ENCODE results near the gene HMCN2.

Gene HMCN2

DNA sequence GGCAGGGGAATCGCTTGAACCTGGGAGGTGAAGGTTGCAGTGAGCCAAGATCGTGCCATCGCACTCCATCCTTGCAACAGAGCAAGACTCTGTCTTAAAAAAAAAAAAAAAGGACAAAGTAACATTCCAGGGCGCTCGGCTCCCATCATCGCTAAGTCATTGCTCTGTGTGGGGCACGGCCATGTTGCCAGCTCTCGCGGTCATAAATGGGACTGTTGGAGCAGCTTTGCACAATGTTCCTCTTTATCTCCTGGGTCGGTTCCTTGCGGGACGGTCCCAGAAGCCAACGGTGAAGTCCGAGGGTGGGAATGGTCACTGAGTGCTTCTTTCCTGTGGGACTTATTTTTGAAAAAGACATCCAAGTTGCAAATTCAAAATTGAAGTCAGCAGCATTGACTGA is 65.5 kb downstream of the HMCN2 start:
- Histone ChIP-seq H3K4me1 (peaks cover 0 to 39% (median 36%) of the 10 kb centered on the region in 10 experiments; a peak in 16 of 20 replicates), H4K20me1 (peaks cover 0 to 17% (median 0%) of the 10 kb centered on the region in 11 experiments; a peak in 2 of 22 replicates), H3K4me3 (no peak overlapping the region), H3K36me3 (no peaks in the 10 kb centered on the region), H3K27me3 (no peaks in the 10 kb centered on the region), H3K9ac (no peak overlapping the region), H3K4me2 (no peak overlapping the region), H3K9me3 (replicated peaks in 1 of 11) (no peaks in the 10 kb centered on the region), H3K27ac (peak overlapping the region in 1 of 11 experiments; percentile 53; a peak in 1 of 22 replicates)
- no peak for TF ChIP-seq Cebpa-rat (IDR thresholded peaks at IDR 0.05)

DNA sequence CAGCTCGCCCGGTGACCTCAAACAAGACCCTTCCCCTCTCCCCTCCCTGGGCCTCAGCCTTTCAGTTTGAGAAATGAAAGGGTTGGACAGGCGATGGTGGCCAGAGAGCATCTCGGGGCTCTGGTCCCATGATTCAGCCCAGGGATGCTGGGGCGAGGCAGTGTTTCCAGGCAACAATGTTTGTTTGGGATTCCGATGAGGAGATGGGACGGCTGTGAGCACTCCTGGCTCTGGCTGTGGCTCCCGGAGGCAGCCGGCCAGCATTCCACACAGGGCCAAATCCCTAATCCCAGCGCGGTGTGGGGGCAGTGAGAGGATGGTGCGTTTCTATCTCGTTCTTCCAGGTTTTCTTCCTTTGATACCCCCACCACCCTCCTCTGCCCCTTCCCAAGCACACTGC is 66.0 kb downstream of the HMCN2 start:
- H3K4me2 ChIP-seq = no peak overlapping the region
- H3K9ac ChIP-seq = no peak overlapping the region
- peaks cover 0 to 39% (median 36%) of the 10 kb centered on the region in 10 experiments; a peak in 16 of 20 replicates for H3K4me1 ChIP-seq
- no peaks in the 10 kb centered on the region for H3K27me3 ChIP-seq
- no peaks in the 10 kb centered on the region for H3K9me3 ChIP-seq (replicated peaks in 1 of 11)
- H3K4me3 ChIP-seq = no peak overlapping the region
- H3K36me3 ChIP-seq = no peaks in the 10 kb centered on the region
- peak overlapping the region in 1 of 11 experiments; percentile 53; a peak in 1 of 22 replicates for H3K27ac ChIP-seq
- peaks cover 0 to 17% (median 0%) of the 10 kb centered on the region in 11 experiments; a peak in 2 of 22 replicates for H4K20me1 ChIP-seq
- no peak for TF ChIP-seq Cebpa-rat (IDR thresholded peaks at IDR 0.05)

DNA sequence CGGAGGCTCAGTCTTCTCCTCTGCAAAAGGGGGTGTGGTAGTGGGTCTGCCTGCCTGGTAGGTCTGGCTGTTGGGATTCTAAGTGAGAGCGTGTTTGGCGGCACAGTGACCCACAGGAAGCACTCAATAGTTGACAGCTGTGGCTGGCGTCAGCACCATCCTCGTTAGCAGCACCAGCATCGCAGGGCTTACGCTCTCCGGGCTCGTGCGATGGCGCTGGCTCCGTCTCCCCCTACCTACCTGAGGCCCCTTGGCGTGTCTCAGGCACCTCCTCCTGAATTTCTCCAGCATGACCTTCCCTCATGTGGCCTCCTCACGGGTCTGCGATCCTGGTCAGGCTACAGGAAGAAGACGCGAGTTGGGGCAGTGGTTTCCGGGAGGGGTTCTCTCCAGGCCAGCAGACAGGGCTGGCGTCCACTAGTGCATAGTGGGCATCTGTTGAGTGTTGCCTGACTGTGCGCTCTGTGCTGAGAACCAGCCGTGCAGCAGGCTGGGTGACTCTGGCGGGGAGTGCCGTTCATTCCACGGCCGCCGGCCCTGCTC is 66.9 kb downstream of the HMCN2 start:
- H4K20me1 ChIP-seq = peaks cover 0 to 17% (median 0%) of the 10 kb centered on the region in 11 experiments; a peak in 2 of 22 replicates
- H3K27ac ChIP-seq = peak overlapping the region in 3 of 11 experiments; percentile 28 to 53 (median 43); a peak in 4 of 22 replicates
- H3K9ac ChIP-seq = no peak overlapping the region
- H3K4me1 ChIP-seq = peaks cover 0 to 39% (median 36%) of the 10 kb centered on the region in 10 experiments; a peak in 16 of 20 replicates
- no peaks in the 10 kb centered on the region for H3K27me3 ChIP-seq
- no peaks in the 10 kb centered on the region for H3K36me3 ChIP-seq
- TF ChIP-seq Cebpa-rat (IDR thresholded peaks at IDR 0.05) = no peak
- H3K4me2 ChIP-seq = peak overlapping the region in 6 of 11 experiments; percentile 56 to 78 (median 62); a peak in 11 of 22 replicates
- no peak overlapping the region for H3K4me3 ChIP-seq
- H3K9me3 ChIP-seq (replicated peaks in 1 of 11) = no peaks in the 10 kb centered on the region

DNA sequence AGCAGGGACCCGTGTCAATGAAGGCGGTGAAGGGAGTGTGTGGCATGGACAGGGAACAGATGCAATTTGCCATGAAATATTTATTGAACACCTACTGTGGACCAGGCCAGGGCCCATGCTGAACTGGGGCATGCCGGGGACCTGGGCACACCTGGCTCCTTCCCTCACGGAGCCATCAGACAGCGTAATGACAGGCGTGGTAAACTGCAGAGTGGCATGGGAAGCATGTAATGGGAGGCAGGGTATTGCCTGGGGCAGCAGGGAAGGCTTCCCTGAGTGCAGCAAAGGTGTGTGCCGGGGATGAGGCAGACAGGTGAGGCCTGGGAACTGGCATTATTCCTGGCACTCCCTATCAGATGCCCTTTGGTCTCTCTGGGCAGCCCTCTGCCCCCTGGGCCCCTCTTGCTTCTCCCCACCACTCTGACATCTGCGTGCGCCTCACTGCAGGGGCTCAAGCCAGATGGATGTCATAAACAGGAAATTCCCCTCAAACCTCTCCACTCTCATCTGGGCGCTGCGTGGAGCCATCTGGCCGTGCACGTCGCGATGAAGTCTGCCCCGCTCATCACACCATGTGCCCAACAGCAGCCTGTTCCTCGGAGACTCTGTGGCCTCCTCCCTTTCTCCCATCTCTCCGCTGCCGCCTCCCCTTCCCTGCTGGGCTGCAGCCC is 67.6 kb downstream of the HMCN2 start:
- peaks cover 0 to 44% (median 36%) of the 10 kb centered on the region in 10 experiments; a peak in 16 of 20 replicates for H3K4me1 ChIP-seq
- H3K4me3 ChIP-seq = no peak overlapping the region
- H3K9me3 ChIP-seq (replicated peaks in 1 of 11) = no peaks in the 10 kb centered on the region
- no peaks in the 10 kb centered on the region for H3K36me3 ChIP-seq
- H4K20me1 ChIP-seq = peaks cover 0 to 12% (median 0%) of the 10 kb centered on the region in 11 experiments; a peak in 2 of 22 replicates
- TF ChIP-seq Cebpa-rat (IDR thresholded peaks at IDR 0.05) = no peak
- H3K4me2 ChIP-seq = peak overlapping the region in 9 of 11 experiments; percentile 18 to 78 (median 59); a peak in 18 of 22 replicates
- H3K27me3 ChIP-seq = no peaks in the 10 kb centered on the region
- peak overlapping the region in 3 of 11 experiments; percentile 28 to 59 (median 43); a peak in 4 of 22 replicates for H3K27ac ChIP-seq
- H3K9ac ChIP-seq = 0 out of 22 replicates have a peak overlapping the region, but pooled peaks of 1 of the 11 experiments have one; percentile 17

DNA sequence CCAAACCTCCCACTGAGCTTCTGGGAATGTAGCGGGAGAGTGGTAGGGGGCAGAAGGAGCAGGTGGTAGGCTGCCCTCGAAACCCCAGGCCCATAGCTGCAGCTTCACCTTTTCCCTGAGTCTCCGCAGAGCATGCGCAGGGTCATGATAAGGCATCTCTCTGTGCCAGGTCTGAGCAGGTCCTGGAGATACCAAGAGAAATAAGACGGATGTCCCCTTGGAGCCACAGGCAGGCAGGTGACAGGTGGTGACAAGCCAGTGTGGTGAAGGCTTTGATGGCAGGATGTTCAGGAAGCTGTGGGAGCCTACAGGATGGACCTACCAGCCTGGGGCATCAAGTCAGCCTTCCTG is 68.1 kb downstream of the HMCN2 start:
- Histone ChIP-seq H3K4me1 (peaks cover 0 to 46% (median 36%) of the 10 kb centered on the region in 10 experiments; a peak in 16 of 20 replicates), H4K20me1 (peaks cover 0 to 10% (median 0%) of the 10 kb centered on the region in 11 experiments; a peak in 2 of 22 replicates), H3K9ac (0 out of 22 replicates have a peak overlapping the region, but pooled peaks of 1 of the 11 experiments have one; percentile 17), H3K36me3 (no peaks in the 10 kb centered on the region), H3K9me3 (replicated peaks in 1 of 11) (no peaks in the 10 kb centered on the region), H3K4me2 (peak overlapping the region in 9 of 11 experiments; percentile 18 to 78 (median 59); a peak in 18 of 22 replicates), H3K27me3 (no peaks in the 10 kb centered on the region), H3K4me3 (no peak overlapping the region), H3K27ac (peak overlapping the region in 2 of 11 experiments; percentile 7 to 59; a peak in 2 of 22 replicates)
- no peak for TF ChIP-seq Cebpa-rat (IDR thresholded peaks at IDR 0.05)

DNA sequence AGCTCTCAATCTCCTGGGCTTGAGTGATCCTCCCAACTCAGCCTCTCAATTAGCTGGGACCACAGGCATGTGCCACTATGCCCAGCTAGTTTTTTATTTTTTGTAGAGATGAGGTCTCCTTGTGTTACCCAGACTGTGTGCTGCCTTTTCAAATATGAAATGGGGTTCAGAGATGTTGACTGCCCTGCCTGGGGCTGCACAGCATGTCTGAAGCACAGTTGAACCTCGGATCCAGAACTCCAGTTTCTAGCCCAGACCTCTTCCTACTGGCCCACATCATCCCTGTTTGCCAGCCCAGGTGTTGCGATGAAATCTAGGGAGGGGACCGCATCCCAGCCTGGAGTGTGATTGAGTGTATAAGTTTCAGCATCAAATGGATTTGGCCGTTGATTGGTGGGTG is 69.4 kb downstream of the HMCN2 start:
- Histone ChIP-seq H3K4me2 (no peak overlapping the region), H3K9me3 (replicated peaks in 1 of 11) (no peaks in the 10 kb centered on the region), H3K27ac (no peak overlapping the region), H3K4me1 (peaks cover 0 to 47% (median 31%) of the 10 kb centered on the region in 10 experiments; a peak in 16 of 20 replicates), H3K36me3 (no peaks in the 10 kb centered on the region), H3K9ac (no peak overlapping the region), H3K4me3 (no peak overlapping the region), H4K20me1 (peaks cover 0 to 10% (median 0%) of the 10 kb centered on the region in 11 experiments; a peak in 2 of 22 replicates), H3K27me3 (no peaks in the 10 kb centered on the region)
- no peak for TF ChIP-seq Cebpa-rat (IDR thresholded peaks at IDR 0.05)

DNA sequence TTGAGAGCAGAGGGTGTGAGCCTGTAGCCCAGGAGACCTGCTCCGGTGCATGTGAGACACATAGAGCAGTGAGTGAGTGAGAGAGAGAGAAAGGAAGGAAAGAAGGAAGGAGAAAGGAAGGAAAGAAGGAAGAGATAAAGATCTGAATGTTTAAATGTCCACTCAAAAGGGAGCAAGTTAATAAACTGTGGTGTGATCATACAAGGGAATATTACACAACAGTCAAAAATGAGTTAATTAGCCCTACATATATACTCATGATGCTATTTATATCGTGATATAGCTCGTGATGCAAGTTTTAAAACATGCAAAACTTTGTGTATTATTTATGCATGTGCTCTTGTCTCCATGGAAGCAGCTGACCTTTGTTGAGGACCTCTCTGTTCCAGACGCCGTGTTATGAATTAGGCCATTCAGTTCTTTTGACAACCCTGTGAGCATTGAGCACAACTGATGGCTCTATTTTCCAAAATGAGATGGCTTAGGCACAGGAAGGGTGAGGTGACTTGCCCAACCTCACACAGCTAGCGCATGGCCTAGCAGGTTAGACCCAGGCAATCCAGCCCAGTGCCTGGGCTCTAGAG is 70.6 kb downstream of the HMCN2 start:
- Histone ChIP-seq H3K27ac (no peak overlapping the region), H3K4me1 (peaks cover 0 to 46% (median 30%) of the 10 kb centered on the region in 10 experiments; a peak in 16 of 20 replicates), H3K36me3 (no peaks in the 10 kb centered on the region), H3K27me3 (no peaks in the 10 kb centered on the region; a peak in 1 of 22 replicates), H4K20me1 (peaks cover 0 to 10% (median 0%) of the 10 kb centered on the region in 11 experiments; a peak in 3 of 22 replicates), H3K9me3 (replicated peaks in 1 of 11) (no peaks in the 10 kb centered on the region), H3K9ac (no peak overlapping the region), H3K4me3 (no peak overlapping the region), H3K4me2 (no peak overlapping the region)
- TF ChIP-seq Cebpa-rat (IDR thresholded peaks at IDR 0.05) = no peak

DNA sequence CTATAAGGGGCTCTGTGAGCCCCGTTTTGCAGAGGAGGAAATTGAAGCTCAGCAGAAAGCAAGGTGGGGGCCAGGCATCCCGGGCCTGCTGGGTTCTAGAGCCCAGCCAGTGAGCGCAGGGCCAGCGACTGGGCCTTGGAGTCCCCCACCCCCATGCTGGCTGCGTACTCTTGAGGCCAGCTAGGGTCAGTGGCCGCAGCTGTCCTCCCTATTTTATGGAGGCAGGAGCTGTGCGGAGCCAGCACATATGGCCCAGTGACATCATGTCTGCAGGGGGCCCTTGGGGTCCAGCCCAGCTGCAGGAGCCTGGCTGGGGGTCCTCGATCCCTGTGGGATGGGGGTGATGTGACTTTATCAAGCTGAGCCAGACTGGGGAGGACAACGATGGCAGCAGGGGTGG is 71.3 kb downstream of the HMCN2 start:
- Histone ChIP-seq H3K4me3 (no peak overlapping the region), H3K27me3 (no peaks in the 10 kb centered on the region; a peak in 1 of 22 replicates)

DNA sequence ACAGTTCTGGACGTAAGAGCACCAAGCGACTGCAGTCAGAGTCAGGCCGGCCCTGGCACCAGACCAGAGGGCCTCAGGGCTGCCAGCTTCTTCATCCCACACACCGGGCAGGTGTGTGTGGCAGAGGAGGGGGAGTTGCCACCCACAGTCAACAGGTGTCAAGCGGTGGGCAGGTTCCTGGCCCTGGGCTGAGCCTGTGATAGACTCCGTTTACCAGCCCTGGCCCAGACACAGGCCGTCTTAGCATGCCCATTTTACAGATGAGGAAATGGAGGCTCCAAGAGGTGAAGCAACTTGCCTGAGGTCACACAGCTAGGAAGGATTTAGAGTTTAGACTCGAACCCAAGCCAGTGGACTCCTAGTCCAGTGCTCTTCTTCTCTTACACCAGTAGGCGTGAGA is 71.8 kb downstream of the HMCN2 start:
- no peak overlapping the region for H3K4me3 ChIP-seq
- no peak overlapping the region for H3K27ac ChIP-seq
- no peaks in the 10 kb centered on the region for H3K9me3 ChIP-seq (replicated peaks in 1 of 11)
- H3K4me2 ChIP-seq = no peak overlapping the region
- no peaks in the 10 kb centered on the region; a peak in 1 of 22 replicates for H3K27me3 ChIP-seq
- H3K9ac ChIP-seq = no peak overlapping the region
- peaks cover 0 to 4% (median 0%) of the 10 kb centered on the region in 11 experiments; a peak in 2 of 22 replicates for H4K20me1 ChIP-seq
- no peaks in the 10 kb centered on the region for H3K36me3 ChIP-seq
- H3K4me1 ChIP-seq = peaks cover under 1 to 39% (median 30%) of the 10 kb centered on the region in 10 experiments; a peak in 18 of 20 replicates
- no peak for TF ChIP-seq Cebpa-rat (IDR thresholded peaks at IDR 0.05)

More for the DNA sequence above, 71.3 kb downstream of the HMCN2 start:
- Histone ChIP-seq H3K4me2 (no peak overlapping the region), H3K27ac (no peak overlapping the region), H4K20me1 (peaks cover 0 to 5% (median 0%) of the 10 kb centered on the region in 11 experiments; a peak in 2 of 22 replicates), H3K36me3 (no peaks in the 10 kb centered on the region), H3K9me3 (replicated peaks in 1 of 11) (no peaks in the 10 kb centered on the region), H3K9ac (no peak overlapping the region), H3K4me1 (peaks cover 0 to 43% (median 30%) of the 10 kb centered on the region in 10 experiments; a peak in 16 of 20 replicates)
- no peak for TF ChIP-seq Cebpa-rat (IDR thresholded peaks at IDR 0.05)
